Spleen (tissue), 11 donors: ENCODE results near the gene EPN3. TPM values are rescaled to one million over a fixed set of nuclear protein-coding genes. Genes with fewer than 3 reads are reported as not detected.

Source experiments
- DNase-seq: peaks from one replicate; pipeline ENCODE4 v3.0.0-alpha.2; 2020
- H3K27ac ChIP-seq, 8 donors: fragments of 200-600 bp; sonication (generic) in 7 of 8; 1 replicate in 4 of 8; 2 replicates in 4 of 8; pipeline versions ENCODE4 v1.5.0 to v1.8.0; 2016 to 2021; ENCODE audit warnings: inconsistent platforms in 4 of 8, mild to moderate bottlenecking in 4 of 8, moderate library complexity in 1 of 8
- H3K27me3 ChIP-seq, 7 donors: fragments of 200-600 bp; sonication (generic) in 6 of 7; replicated peaks in 1 of 7; 1 replicate in 4 of 7; 2 replicates in 3 of 7; pipeline versions ENCODE4 v1.5.0 to v1.8.0; 2016 to 2021; ENCODE audit warnings: inconsistent platforms in 3 of 7, mild to moderate bottlenecking in 1 of 7
- H3K36me3 ChIP-seq, 6 donors: fragments of 200-600 bp; sonication (generic) in 5 of 6; 1 replicate in 4 of 6; 2 replicates in 2 of 6; pipeline versions ENCODE4 v1.5.0 to v1.8.0; 2016 to 2021; ENCODE audit warnings: inconsistent platforms in 2 of 6
- H3K4me1 ChIP-seq, 6 donors: fragments of 200-600 bp; sonication (generic) in 5 of 6; 1 replicate in 3 of 6; 2 replicates in 3 of 6; pipeline versions ENCODE4 v1.5.0 to v1.8.0; 2016 to 2021; ENCODE audit warnings: inconsistent platforms in 3 of 6
- H3K4me3 ChIP-seq, 8 donors: fragments of 200-600 bp; sonication (generic) in 7 of 8; 1 replicate in 4 of 8; 2 replicates in 4 of 8; pipeline versions ENCODE4 v1.5.0 to v1.8.0; 2016 to 2021; ENCODE audit warnings: inconsistent platforms in 4 of 8, mild to moderate bottlenecking in 4 of 8, moderate library complexity in 2 of 8
- H3K9me3 ChIP-seq, 8 donors: fragments of 200-600 bp; sonication (generic) in 7 of 8; 1 replicate in 4 of 8; 2 replicates in 4 of 8; pipeline versions ENCODE4 v1.5.0 to v1.8.0; 2016 to 2021; ENCODE audit warnings: inconsistent platforms in 4 of 8
- POLR2A ChIP-seq, 3 donors: fragments of 450-650 bp; IDR thresholded peaks; one replicate each; pipeline ENCODE4 v1.5.1; 2017; ENCODE audit warnings: antibody characterized with exemption in 3 of 3, mild to moderate bottlenecking in 1 of 3
- POLR2AphosphoS5 ChIP-seq, 3 donors: sonication (generic); formaldehyde crosslinking; IDR thresholded peaks; one replicate each; pipeline ENCODE4 v1.5.1; 2017; ENCODE audit warnings: antibody characterized with exemption in 3 of 3
- WGBS, 5 donors: extraction: QIAGEN DNeasy Blood & Tissue Kit in 3 of 5; methylation state at CpG; one replicate each; pipeline versions ENCODE4 v1.1.5 to v1.1.7; 2013 to 2018; 5-methylcytosine and 5-hydroxymethylcytosine counted together
- intact Hi-C: fragments of 100-400 bp; cut with DNase I; formaldehyde crosslinking; loops from one replicate; pipeline ENCODE4 v1.15.0; 2023; ENCODE audit warnings: low total_unique reads
- polyA plus RNA-seq, 3 donors: library from polyadenylated mRNA; stranded (reverse); fragments of 200-250 nt; gene quantifications; one replicate each; pipeline ENCODE4 v1.2.1, GENCODE V29; 2013
- total RNA-seq, 7 donors: library from RNA; depleted of rRNA in 3 of 7; stranded (reverse); fragments of >200 nt in 3 of 7; fragmentation: NEBNext Ultra II Directional in 4 of 7; extraction: Animal tissue kit (Norgen Biotek cat#: 25700) in 4 of 7; gene quantifications; one replicate each; pipeline versions ENCODE4 v1.1.0 to v1.2.1, GENCODE V29; 2016 to 2021
- TF ChIP-seq, protein P1 (sequence below), 11 experiments: fragments of 200-600 bp in 7 of 11; fragments of 450-650 bp in 4 of 11; sonication (generic) in 4 of 11; IDR thresholded peaks in 8 of 11; conservative IDR thresholded peaks in 3 of 11; 1 replicate in 7 of 11; 2 replicates in 4 of 11; pipeline versions ENCODE4 v1.4.0 to v1.8.0; 2016 to 2021; ENCODE audit warnings: antibody characterized with exemption in 11 of 11, inconsistent platforms in 4 of 11, mild to moderate bottlenecking in 1 of 11
- donor health status: healthy with polysubstance abuse.
- donor health status: DM: no; HTN: no; CAD: no; lungs with moderate emphysema.
- donor health status: DM: no; HTN: no; CAD: no.
- donor health status: Bipolar disorder and iron deficiency.
- donor health status: healthy.
- donor health status: DM: no; HTN: no; CAD: no.
- donor health status: DM: yes; HTN: yes; CAD: no.

EPN3 gene
- total and polyA plus RNA-seq, 10 donors = 0.02 to 0.16 TPM; not detected in 8

DNA sequence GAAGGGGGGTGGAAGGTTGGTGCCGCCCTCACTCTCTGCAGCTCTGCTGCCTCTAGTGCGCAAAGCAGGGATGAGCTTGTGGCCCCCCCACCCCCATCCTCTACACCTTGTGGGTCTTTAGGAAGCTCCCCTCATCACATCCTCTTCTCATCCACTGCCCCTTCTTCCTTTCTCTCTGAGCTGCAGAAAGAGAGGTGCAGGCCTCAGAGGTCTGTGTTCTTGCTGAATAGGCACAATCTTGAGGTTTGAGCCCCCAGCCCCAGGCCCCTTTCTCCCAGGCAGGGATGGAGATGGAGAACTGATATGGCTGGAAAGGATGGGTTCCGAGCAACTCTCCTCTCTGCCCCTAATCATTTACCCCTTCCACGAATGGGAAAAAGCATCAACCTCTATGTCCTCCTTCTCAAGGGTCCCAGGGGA, 30.6 kb downstream of the EPN3 start:
- 55 to 65% (median 62%) methylated on average over 4 of the region's 4 CpGs for WGBS, 5 donors

DNA sequence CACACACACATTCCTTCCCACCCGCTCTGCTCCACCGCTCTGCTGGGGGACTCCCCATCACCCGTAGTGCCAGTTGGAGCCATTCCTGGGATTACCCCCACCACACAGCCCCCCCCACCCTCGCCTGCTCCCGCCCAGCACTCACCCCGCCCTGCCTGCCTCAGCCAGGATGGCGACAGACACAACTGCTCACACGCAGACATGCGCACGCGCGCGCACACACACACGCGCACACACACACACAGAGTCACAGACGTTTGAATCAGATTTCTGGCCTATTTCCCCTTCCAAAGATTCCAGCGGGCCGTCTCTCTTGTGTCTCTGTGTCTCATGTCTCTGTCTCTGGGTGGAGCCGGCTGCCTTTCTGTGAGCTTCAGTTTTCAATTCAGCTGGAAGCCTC, 32.4 kb downstream of the EPN3 start:
- intact Hi-C loops = no loop called here
- no peak overlapping the region for H3K4me3 ChIP-seq
- peak overlapping the region in 2 of 8 donors; percentile 11 to 49 for H3K27ac ChIP-seq
- no peak for DNase-seq
- H3K27me3 ChIP-seq = peaks cover 7 to 86% (median 55%) of the 10 kb centered on the region in 7 donors
- 21 to 45% (median 29%) methylated on average over 18 to 19 of the region's 19 CpGs for WGBS, 5 donors
- no peaks in the 10 kb centered on the region for H3K9me3 ChIP-seq
- peaks cover 11 to 49% (median 31%) of the 10 kb centered on the region in 6 donors for H3K4me1 ChIP-seq
- TF ChIP-seq, protein P1, sequence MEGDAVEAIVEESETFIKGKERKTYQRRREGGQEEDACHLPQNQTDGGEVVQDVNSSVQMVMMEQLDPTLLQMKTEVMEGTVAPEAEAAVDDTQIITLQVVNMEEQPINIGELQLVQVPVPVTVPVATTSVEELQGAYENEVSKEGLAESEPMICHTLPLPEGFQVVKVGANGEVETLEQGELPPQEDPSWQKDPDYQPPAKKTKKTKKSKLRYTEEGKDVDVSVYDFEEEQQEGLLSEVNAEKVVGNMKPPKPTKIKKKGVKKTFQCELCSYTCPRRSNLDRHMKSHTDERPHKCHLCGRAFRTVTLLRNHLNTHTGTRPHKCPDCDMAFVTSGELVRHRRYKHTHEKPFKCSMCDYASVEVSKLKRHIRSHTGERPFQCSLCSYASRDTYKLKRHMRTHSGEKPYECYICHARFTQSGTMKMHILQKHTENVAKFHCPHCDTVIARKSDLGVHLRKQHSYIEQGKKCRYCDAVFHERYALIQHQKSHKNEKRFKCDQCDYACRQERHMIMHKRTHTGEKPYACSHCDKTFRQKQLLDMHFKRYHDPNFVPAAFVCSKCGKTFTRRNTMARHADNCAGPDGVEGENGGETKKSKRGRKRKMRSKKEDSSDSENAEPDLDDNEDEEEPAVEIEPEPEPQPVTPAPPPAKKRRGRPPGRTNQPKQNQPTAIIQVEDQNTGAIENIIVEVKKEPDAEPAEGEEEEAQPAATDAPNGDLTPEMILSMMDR (IDR thresholded peaks at IDR 0.05 in 8 of 11, conservative IDR thresholded peaks at IDR 0.05 in 3 of 11) = no peak
- TF ChIP-seq POLR2A (IDR thresholded peaks at IDR 0.05) = no peak
- no peak for TF ChIP-seq POLR2AphosphoS5 (IDR thresholded peaks at IDR 0.05)
- H3K36me3 ChIP-seq = no peaks in the 10 kb centered on the region

More for the DNA sequence above, 30.6 kb downstream of the EPN3 start:
- no peak for DNase-seq
- no peak overlapping the region for H3K27ac ChIP-seq
- peaks cover 14 to 100% (median 72%) of the 10 kb centered on the region in 7 donors for H3K27me3 ChIP-seq
- H3K36me3 ChIP-seq = no peaks in the 10 kb centered on the region
- H3K4me3 ChIP-seq = no peak overlapping the region
- intact Hi-C loops = no loop called here
- H3K9me3 ChIP-seq = no peaks in the 10 kb centered on the region
- TF ChIP-seq POLR2AphosphoS5 (IDR thresholded peaks at IDR 0.05) (no peak), POLR2A (IDR thresholded peaks at IDR 0.05) (no peak)
- TF ChIP-seq, protein P1 (IDR thresholded peaks at IDR 0.05 in 8 of 11, conservative IDR thresholded peaks at IDR 0.05 in 3 of 11) = no peak
- peaks cover 25 to 66% (median 45%) of the 10 kb centered on the region in 6 donors for H3K4me1 ChIP-seq

DNA sequence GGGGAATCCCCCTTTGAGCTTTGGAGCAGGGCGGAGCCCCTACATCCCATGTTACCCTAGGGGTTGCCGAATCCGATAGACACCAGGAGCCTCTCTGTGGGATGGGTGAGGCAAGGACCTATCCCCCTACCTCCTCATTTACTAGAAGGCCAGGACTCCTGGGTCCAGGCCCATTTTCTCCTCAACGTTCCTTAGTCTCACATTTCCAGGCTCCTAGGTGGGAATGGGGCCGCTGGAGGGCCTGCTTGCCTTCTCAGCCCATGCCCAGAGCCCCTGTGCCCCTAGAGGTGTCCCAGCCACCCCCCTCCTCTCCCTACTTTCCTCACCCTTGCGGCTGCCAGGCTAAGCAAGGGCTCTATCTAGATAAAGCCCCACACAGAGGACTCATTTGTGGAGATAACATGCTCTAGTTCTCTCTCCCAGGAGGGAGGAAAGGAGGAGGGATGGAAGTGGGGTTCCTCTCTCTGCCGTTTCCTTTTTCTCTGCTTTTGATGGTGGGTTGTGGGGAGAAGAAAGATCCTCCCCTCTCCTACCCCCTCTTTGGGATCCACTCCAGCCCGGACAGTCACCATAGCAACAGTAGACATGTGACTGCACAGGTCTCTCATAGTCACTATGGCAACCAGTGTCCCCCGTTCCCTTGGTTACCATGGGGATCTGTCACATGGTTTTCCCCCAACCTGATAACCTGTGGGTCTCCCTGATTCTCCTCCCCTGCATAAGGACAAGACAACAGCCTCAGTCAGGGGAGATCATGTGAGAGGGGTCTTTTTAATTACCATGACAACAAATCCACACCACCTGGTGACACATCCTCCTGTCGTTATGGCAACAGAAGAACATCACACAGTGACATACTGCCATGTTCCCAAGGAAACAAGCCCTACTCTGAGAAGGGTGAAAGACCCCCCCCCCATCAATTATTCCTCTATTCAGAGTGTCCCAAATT, 33.1 kb downstream of the EPN3 start:
- whole genome bisulfite sequencing, 5 donors = 27 to 50% (median 41%) methylated on average over 7 to 10 of the region's 10 CpGs

More for the DNA sequence above, 33.1 kb downstream of the EPN3 start:
- no peak for DNase-seq
- no peaks in the 10 kb centered on the region for H3K36me3 ChIP-seq
- peaks cover 6 to 42% (median 23%) of the 10 kb centered on the region in 6 donors for H3K4me1 ChIP-seq
- H3K9me3 ChIP-seq = no peaks in the 10 kb centered on the region
- intact Hi-C loops = no loop called here
- H3K27me3 ChIP-seq = peaks cover 7 to 78% (median 47%) of the 10 kb centered on the region in 7 donors
- H3K27ac ChIP-seq = peak overlapping the region in 1 of 8 donors; percentile 49
- H3K4me3 ChIP-seq = no peak overlapping the region
- TF ChIP-seq, protein P1 (IDR thresholded peaks at IDR 0.05 in 8 of 11, conservative IDR thresholded peaks at IDR 0.05 in 3 of 11) = no peak
- no peak for TF ChIP-seq POLR2AphosphoS5 (IDR thresholded peaks at IDR 0.05)
- TF ChIP-seq POLR2A (IDR thresholded peaks at IDR 0.05) = no peak
